ENCODE results near the gene BTBD9.

DNA sequence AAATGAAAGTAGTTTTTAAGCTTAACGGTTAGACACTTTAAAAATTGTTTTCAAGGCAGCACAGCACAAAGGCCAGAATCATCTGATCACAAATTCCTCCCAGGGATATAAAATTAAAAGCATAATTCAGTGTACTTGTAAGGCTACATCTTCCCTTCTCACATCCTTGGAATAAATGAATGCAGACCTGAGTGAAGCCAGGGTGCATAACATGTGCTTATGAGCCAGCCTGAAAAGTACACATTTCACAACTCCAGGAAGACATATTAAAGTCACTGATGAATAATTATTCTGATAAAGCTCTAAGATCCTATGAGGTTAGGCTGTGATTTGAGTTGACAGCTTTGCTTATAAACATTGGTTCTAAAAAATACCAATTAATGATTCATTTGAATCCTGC is 163.6 kb downstream of the BTBD9 start:
- TF ChIP-seq KDM5A (IDR thresholded peaks at IDR 0.05; ENCODE audit: borderline replicate concordance, low read length), result no peak
- no peak for TF ChIP-seq CCDC6 (CRISPR knock-in tag; IDR thresholded peaks at IDR 0.05)
- TF ChIP-seq CTCF (CRISPR knock-in tag; IDR thresholded peaks at IDR 0.05), result no peak
- TF ChIP-seq NR1H2 (CRISPR knock-in tag; IDR thresholded peaks at IDR 0.05; ENCODE audit: borderline replicate concordance, low read depth), result no peak
- TF ChIP-seq FOXP4 (CRISPR knock-in tag; IDR thresholded peaks at IDR 0.05), result no peak
- no peak for TF ChIP-seq HOXA7 (CRISPR knock-in tag; IDR thresholded peaks at IDR 0.05)
